NCI-H187 treated with DMSO at 0.1 percent for 48 hours (cell line): ENCODE data around the gene ALDOA.

Experiments used
- DNase-seq: peaks from one replicate; lab custom pipeline; 2025; lab: John Stamatoyannopoulos, UW

ALDOA gene

GRCh38 chr16:30041841-30042240, 23.7 kb upstream of the ALDOA start:
- DNase-seq, result no peak

- no peak for DNase-seq
Measured at GRCh38 chr16:30046178-30046577, 19.4 kb upstream of the ALDOA start.

DNA sequence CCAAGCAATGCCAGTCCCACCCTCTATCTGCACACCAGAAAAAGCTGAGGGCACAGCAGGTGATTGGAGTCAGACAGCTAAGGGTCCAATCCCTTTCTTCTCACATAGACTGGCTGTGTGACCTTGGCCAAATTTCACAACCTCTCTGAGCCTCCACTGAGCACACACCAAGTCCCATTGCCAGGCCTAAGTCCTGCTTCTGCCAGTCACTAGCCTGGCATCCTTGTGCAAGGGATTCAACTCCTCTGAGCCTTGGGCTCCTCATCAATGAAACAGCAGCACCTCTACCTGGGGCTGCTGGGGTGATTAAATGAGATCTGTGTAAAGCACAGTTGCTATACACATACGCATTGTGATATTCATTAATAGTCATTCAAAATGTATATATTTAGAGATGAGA, 19.0 kb upstream of the ALDOA start:
- DNase-seq, result no peak

DNA sequence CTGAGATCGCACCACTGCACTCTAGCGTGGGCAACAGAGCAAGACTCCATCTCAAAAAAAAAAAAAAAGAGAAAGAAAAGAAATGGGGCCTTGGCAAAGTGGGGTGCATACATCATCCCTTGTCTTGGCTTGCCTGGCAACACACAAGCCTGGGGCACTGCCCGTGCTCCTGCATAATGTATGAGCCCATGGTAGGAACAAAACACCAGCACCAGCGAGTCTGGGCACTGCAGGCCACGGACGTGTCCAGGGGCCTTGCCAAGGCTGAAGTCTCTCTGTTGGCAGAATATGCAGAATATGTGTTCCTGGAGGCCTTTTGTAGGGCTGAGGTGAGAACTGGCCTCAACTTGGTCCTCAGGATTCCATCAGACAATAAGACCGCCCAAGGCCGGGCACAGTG, 15.7 kb upstream of the ALDOA start:
- no peak for DNase-seq

DNA sequence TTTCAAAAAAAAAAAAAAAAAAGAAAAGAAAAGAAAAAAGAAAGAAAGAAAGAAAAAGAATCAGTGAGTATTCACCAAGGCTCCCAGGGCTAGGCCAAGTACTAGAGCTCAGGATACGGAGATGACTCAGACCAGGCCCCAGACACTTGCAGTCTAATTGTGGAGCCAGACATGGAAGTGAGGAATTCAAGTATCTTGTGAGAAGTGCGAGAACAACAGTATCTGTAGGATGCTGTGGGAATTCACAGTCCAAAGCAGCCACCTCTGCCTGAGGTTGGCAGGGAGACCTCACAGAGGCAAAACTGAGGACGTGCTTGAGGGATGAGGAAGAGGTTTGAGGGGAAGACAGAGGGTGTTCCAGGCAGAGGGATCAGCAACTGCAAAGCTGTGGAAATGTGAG, 14.0 kb upstream of the ALDOA start:
- DNase-seq, result no peak

DNA sequence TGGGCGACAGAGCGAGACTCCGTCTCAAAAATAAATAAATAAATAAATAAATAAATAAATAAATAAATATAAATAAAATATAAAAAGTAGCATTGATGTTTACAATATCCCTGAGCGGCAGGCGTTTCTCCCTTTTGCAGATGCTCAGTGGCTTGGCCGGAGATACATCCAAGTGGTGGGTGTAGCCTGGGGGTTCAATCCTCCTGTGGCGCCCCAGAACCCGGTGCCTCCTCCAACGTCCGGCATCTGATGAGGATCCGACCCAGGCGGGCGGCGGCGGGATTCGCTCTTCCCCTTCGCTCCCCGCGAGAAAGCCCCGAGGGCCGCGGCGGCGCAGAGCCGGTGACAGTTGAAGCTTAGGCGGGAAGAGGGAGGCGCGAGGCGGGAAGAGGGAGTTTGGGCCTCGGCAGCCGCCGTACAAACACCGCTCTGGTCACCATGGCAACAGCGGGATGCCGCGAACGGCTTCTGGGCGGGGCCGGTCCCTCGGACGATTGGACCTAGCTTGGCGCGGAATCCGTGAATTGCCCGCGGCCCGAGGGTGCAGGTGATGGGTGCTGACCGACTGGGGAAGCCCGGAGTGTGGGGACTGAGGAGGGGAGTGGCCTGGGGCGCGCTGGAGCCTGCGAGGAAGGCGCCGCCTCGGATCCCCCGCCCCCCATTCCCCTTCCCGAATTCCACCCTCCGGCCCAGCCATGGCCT, 12.7 kb upstream of the ALDOA start:
- DNase-seq, result peak; percentile 39

- DNase-seq, result no peak
Measured at GRCh38 chr16:30053376-30054015, 12.1 kb upstream of the ALDOA start.

DNA sequence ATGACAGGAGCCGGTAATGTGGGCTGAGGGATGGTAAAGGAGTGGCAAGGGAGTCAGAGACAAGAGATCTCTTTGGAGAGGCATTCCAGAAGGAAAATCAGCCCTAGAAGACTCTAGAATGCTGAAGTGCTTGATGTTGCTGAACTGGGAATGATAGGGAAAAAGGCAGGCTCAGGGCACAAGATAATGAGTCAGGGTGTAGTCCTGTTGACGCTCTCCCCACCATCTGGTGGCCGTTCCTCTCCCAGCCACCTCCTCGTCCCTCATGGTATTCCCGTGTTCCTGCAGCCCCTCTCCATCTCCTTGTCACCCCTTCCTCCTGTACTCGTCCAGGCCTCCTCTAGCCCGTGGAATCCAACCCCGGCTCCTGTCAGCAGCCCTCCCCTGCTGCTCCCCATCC, 11.1 kb upstream of the ALDOA start:
- no peak for DNase-seq

GRCh38 chr16:30054959-30055553, 10.5 kb upstream of the ALDOA start:
- DNase-seq, result no peak

DNA sequence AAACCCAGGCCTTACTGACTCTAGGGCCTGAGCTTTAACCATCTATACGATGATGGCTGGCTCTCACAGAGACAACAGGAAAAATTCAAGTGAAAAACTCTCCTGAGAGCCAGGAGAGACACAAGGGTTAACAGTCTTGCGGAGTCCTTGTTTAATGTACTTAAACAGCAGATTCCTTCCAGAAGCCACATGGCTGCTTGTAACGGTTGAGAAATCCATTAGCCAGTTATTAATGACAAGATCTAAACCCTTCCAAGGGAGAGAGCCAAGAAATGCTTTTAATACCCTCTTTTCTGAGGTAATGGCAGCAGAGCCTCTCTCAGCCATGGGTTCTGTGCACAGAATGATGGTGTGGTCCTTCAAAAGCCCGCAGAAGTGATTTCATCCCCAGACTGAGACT, 5.2 kb upstream of the ALDOA start:
- DNase-seq, result no peak

DNA sequence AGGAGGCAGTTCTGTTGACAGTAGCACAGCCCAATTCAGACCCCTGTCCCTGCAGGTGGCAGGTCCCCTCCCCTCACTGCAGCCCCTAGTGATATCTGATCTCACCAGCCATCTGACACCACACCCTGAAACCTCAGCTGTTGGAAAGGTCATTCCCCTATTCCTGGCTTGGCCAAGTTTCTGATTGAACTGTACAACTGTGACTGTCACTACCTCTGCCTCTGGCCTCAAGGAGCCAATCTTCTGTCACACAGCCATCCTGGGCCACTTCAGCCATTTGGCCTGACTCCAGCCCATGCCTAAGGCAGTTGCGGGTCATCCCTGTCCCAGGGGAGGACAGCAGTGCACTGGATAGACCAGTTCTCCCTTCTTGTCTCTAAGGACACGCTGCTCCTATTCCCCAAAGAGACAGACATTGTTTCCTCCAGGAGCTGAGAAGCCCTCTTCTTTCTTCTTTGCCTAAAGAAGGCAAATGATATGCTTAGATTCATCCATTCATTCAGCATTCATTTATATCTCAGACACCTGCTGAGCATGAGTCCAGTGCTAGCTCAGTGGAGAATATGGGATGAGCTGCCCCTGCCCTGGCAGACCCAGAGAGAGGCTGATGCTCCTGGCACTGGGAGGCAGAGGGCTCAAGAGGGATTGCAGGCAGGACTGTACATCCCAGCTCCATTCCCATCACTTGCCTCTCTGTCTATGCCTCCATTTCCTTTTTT, 4.6 kb upstream of the ALDOA start:
- no peak for DNase-seq

DNA sequence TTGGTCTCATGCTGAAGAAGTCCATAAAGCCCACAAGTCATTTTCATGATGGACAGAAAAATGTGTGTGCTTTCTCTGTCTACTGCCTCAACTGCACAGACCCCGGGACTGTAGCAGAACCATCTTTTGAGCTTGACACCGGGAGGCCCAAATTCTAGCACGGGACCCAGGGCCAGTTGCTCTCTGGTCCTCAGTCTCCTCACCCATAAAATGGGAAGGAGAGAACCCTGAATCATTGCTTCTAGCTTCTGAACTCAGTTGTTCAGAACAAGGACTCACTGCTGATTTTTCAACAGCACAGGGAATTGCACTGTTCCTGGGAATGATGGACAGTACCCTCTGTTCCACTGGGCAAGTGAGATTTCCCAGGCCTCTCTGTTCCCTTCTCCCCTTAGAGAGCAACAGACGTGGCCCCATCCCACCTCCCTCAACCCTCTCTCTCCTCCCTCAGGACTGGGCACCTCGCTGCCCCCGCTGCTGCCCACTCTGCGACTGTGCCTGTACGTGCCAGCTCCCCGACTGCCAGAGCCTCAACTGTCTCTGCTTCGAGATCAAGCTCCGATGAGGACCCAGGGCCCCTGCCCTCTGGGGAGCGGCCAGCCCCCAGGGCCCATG, 2.2 kb upstream of the ALDOA start:
- no peak for DNase-seq

GRCh38 chr16:30063893-30064728, 1.4 kb upstream of the ALDOA start:
- DNase-seq, result no peak

- no peak for DNase-seq
Measured at GRCh38 chr16:30064729-30065101, 845 bp upstream of the ALDOA start.

GRCh38 chr16:30065943-30066760, 592 bp downstream of the ALDOA start:
- DNase-seq, result no peak

- no peak for DNase-seq
Measured at GRCh38 chr16:30066761-30067583, 1.4 kb downstream of the ALDOA start.

- DNase-seq, result no peak
Measured at GRCh38 chr16:30067584-30067916, 2.0 kb downstream of the ALDOA start.

DNA sequence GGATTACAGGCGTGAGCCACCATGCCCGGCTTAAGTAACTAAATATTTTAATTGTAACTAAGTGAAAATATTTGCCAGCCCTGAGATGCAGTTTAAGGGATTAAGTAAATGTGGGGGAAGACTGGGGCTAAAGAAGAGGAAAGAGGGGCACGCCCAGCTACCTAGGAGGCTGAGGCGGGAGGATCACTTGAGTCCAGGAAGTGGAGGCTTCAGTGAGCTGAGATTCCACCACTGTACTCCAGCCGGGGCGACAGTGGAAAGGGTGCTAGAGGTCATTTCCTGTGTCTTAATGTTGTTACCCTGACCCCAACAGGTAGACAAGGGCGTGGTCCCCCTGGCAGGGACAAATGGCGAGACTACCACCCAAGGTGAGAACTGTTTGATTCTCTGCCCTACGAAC, 2.8 kb downstream of the ALDOA start:
- no peak for DNase-seq

DNA sequence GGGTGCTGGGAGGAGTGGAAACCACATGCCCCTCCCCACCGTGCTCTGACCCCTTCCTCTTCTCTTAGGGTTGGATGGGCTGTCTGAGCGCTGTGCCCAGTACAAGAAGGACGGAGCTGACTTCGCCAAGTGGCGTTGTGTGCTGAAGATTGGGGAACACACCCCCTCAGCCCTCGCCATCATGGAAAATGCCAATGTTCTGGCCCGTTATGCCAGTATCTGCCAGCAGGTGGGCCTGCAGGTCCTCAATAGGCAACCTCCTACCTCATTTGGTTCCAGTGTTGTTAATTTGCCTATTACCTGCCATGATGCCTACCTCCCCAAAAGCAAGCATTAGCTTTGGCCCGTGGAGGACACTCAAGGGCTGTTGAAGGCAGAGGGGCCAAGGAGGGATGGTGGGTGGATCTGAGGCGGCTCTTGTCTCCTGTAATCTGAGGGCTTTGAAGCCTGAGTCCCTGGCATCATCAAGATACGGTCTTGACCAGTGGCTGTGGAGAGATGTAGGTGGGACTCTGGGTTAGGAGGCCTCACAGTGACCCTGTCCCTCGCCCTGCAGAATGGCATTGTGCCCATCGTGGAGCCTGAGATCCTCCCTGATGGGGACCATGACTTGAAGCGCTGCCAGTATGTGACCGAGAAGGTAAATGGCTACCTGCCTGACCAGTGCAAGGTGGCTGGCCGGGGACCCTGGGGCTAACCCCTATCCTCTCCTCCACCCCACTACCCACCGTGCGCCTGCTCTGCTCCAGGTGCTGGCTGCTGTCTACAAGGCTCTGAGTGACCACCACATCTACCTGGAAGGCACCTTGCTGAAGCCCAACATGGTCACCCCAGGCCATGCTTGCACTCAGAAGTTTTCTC, 3.4 kb downstream of the ALDOA start:
- no peak for DNase-seq
